PC-9 (cell line): ENCODE data around the gene FARP1. TPM values are rescaled to one million over a fixed set of nuclear protein-coding genes. Genes with fewer than 3 reads are reported as not detected.

ENCODE experiments used
- BruUV-seq: library from RNA; stranded (reverse); fragments of 400-500 nt; replicated peaks from 2 replicates; lab custom pipeline; 2021; lab: Mats Ljungman, UMichigan
- CTCF ChIA-PET: fragments of 300-600 bp; sonication (Branson Sonifier 250); formaldehyde crosslinking; loops from one replicate; lab custom pipeline; 2022; ENCODE audit warnings: antibody characterized with exemption; lab: Charles Lee
- POLR2A ChIA-PET: fragments of 300-600 bp; sonication (Branson Sonifier 250); formaldehyde crosslinking; loops from one replicate; lab custom pipeline; 2022; ENCODE audit warnings: antibody characterized with exemption; ENCODE audit not compliant: unreplicated experiment; lab: Charles Lee
- DNase-seq, 2 experiments: peaks; one replicate each; pipeline versions ENCODE4 v3.0.0 to v3.0.0-alpha.2; 2015 to 2022; ENCODE audit warnings: mixed read lengths in 1 of 2
- H2AFZ ChIP-seq: fragments of 200-600 bp; sonication (generic); 2 replicates; pipeline ENCODE4 v1.8.1; 2017; ENCODE audit warnings: antibody characterized with exemption
- H3F3A ChIP-seq: fragments of 200-600 bp; sonication (generic); 2 replicates; pipeline ENCODE4 v1.8.1; 2017; ENCODE audit warnings: antibody characterized with exemption, mild to moderate bottlenecking, low read depth; ENCODE audit not compliant: insufficient read depth
- H3K27ac ChIP-seq: fragments of 200-600 bp; sonication (generic); 2 replicates; pipeline ENCODE4 v1.6.1; 2016; ENCODE audit warnings: mixed run types
- H3K27me3 ChIP-seq: fragments of 200-600 bp; sonication (generic); 2 replicates; pipeline ENCODE4 v1.6.1; 2016; ENCODE audit warnings: low read depth, mixed run types; ENCODE audit not compliant: insufficient read depth
- H3K36me3 ChIP-seq: fragments of 200-600 bp; sonication (generic); 2 replicates; pipeline ENCODE4 v1.6.1; 2016; ENCODE audit warnings: low read depth, mixed run types
- H3K4me1 ChIP-seq: fragments of 200-600 bp; sonication (generic); replicated peaks from 2 replicates; pipeline ENCODE4 v1.6.1; 2016; ENCODE audit warnings: mixed run types; ENCODE audit not compliant: insufficient read depth
- H3K4me2 ChIP-seq: fragments of 200-600 bp; sonication (generic); 2 replicates; pipeline ENCODE4 v1.6.1; 2017; ENCODE audit warnings: mixed run types
- H3K4me3 ChIP-seq: fragments of 200-600 bp; sonication (generic); 2 replicates; pipeline ENCODE4 v1.6.1; 2016; ENCODE audit warnings: mixed run types
- H3K79me2 ChIP-seq: fragments of 200-600 bp; sonication (generic); 2 replicates; pipeline ENCODE4 v1.6.1; 2017; ENCODE audit warnings: low read depth, mixed run types
- H3K9me2 ChIP-seq: fragments of 200-600 bp; sonication (generic); 2 replicates; pipeline ENCODE4 v1.8.1; 2017; ENCODE audit warnings: mild to moderate bottlenecking; ENCODE audit not compliant: insufficient read depth
- H3K9me3 ChIP-seq: fragments of 200-600 bp; sonication (generic); 2 replicates; pipeline ENCODE4 v1.8.1; 2016; ENCODE audit warnings: low read depth; ENCODE audit not compliant: insufficient read depth
- H4K20me1 ChIP-seq: fragments of 200-600 bp; sonication (generic); 2 replicates; pipeline ENCODE4 v1.8.1; 2017; ENCODE audit not compliant: insufficient read depth
- CTCF ChIP-seq: fragments of 200-600 bp; sonication (generic); conservative IDR thresholded peaks from 2 replicates; pipeline ENCODE4 v1.6.1; 2017; ENCODE audit warnings: mixed run types, antibody characterized with exemption, mild to moderate bottlenecking, moderate library complexity
- EZH2 ChIP-seq: fragments of 200-600 bp; sonication (generic); IDR thresholded peaks from 2 replicates; pipeline ENCODE4 v1.8.0; 2017; ENCODE audit warnings: antibody characterized with exemption, low read depth
- intact Hi-C: fragments of 100-400 bp; cut with micrococcal nuclease; formaldehyde crosslinking; loops from one replicate; pipeline ENCODE4 v1.10.0; 2022; ENCODE audit not compliant: unreplicated experiment
- total RNA-seq: library from RNA; stranded (reverse); gene quantifications from 2 replicates; pipeline ENCODE4 v1.2.3, GENCODE V29; 2021

FARP1 gene
- total RNA-seq, 1 experiment from 2014 or later = 62.1 TPM

GRCh38 chr13:98397861-98398260 lies 255.0 kb downstream of the FARP1 start:
- POLR2A ChIA-PET = no interaction called here
- no peaks in the 10 kb centered on the region for H3K27me3 ChIP-seq
- no peaks in the 10 kb centered on the region for H3K9me2 ChIP-seq
- H2AFZ ChIP-seq = no peak overlapping the region
- H3K79me2 ChIP-seq = no peaks in the 10 kb centered on the region
- intact Hi-C loops = no loop called here
- H3F3A ChIP-seq = peaks cover 7% of the 10 kb centered on the region; the same call in 1 of the 2 replicates
- no peaks in the 10 kb centered on the region for H3K9me3 ChIP-seq
- no peaks in the 10 kb centered on the region for H4K20me1 ChIP-seq
- no peak for DNase-seq
- BruUV-seq = no TSS peak
- no peak overlapping the region for H3K4me2 ChIP-seq
- CTCF ChIA-PET = interaction anchor here (0.7 kb wide), 1 partner anchor 53 kb away, joined by 3 read pairs; no protein-coding TSS in a partner anchor
- no peaks in the 10 kb centered on the region for H3K36me3 ChIP-seq
- H3K4me1 ChIP-seq = no peaks in the 10 kb centered on the region
- no peak overlapping the region for H3K27ac ChIP-seq
- no peak overlapping the region for H3K4me3 ChIP-seq
- TF ChIP-seq CTCF = no peak
- TF ChIP-seq EZH2 = no peak

- Histone ChIP-seq H3K4me2 (no peak overlapping the region), H3K36me3 (no peaks in the 10 kb centered on the region), H3K27ac (no peak overlapping the region), H2AFZ (no peak overlapping the region), H3K79me2 (no peaks in the 10 kb centered on the region), H4K20me1 (no peaks in the 10 kb centered on the region), H3K27me3 (no peaks in the 10 kb centered on the region), H3K9me2 (no peaks in the 10 kb centered on the region), H3K4me1 (no peaks in the 10 kb centered on the region), H3F3A (peaks cover 7% of the 10 kb centered on the region; the same call in 1 of the 2 replicates), H3K4me3 (no peak overlapping the region), H3K9me3 (no peaks in the 10 kb centered on the region)
- DNase-seq = no peak
- TF ChIP-seq CTCF = no peak
- no peak for TF ChIP-seq EZH2
- intact Hi-C loops = no loop called here
- BruUV-seq = no TSS peak
- POLR2A ChIA-PET = no interaction called here
- CTCF ChIA-PET = no interaction called here
These were observed 255.7 kb downstream of the FARP1 start for GRCh38 chr13:98398581-98398980.

GRCh38 chr13:98399756-98400155 lies 256.9 kb downstream of the FARP1 start:
- no peak for DNase-seq
- intact Hi-C loops = no loop called here
- ChIA-PET POLR2A (no interaction called here), CTCF (interaction anchor here (0.7 kb wide), 1 partner anchor 543 kb away, joined by 3 read pairs; no protein-coding TSS in a partner anchor)
- Histone ChIP-seq H3K36me3 (no peaks in the 10 kb centered on the region), H3K4me2 (no peak overlapping the region), H3K27me3 (no peaks in the 10 kb centered on the region), H3K79me2 (no peaks in the 10 kb centered on the region), H3F3A (peaks cover 7% of the 10 kb centered on the region; the same call in 1 of the 2 replicates), H3K9me2 (no peaks in the 10 kb centered on the region), H3K9me3 (no peaks in the 10 kb centered on the region), H4K20me1 (no peaks in the 10 kb centered on the region), H3K27ac (no peak overlapping the region), H2AFZ (no peak overlapping the region), H3K4me3 (no peak overlapping the region), H3K4me1 (no peaks in the 10 kb centered on the region)
- TF ChIP-seq CTCF (no peak), EZH2 (no peak)
- no TSS peak for BruUV-seq
